Measurements from ENCODE around the gene NDRG4.

Gene NDRG4

GRCh38 chr16:58499615-58500351 lies at the start of gene NDRG4:
TSS of gene NDRG4 (plus strand) at chr16:58500143. CDS start at chr16:58500249, 106 bp downstream.
- no peak within 1 kb of the TSS for H3K27ac ChIP-seq
- POLR2A ChIA-PET (ENCODE audit: low non-redundant PET): no interaction called here
- CTCF ChIA-PET: interaction anchor here (0.6 to 0.9 kb wide), 5 partner anchors 11 to 235 kb away, joined by 3 to 4 read pairs (median 4); no protein-coding TSS in a partner anchor
- DNase-seq (ENCODE audit: low spot score): peak; percentile 60
- no peak for TF ChIP-seq CTCF (conservative IDR thresholded peaks at IDR 0.05; ENCODE audit: low read depth)

GRCh38 chr16:58450590-58450989 lies 49.4 kb upstream of the NDRG4 start:
- no peak overlapping the region for H3K27ac ChIP-seq
- ChIA-PET CTCF (interaction anchor here (0.5 to 0.6 kb wide), 2 partner anchors 18 to 113 kb away, joined by 3 read pairs; no protein-coding TSS in a partner anchor), POLR2A (ENCODE audit: low non-redundant PET) (interaction anchor here (0.6 kb wide), 1 partner anchor 444 kb away, joined by 10 read pairs; no protein-coding TSS in a partner anchor)
- TF ChIP-seq CTCF (conservative IDR thresholded peaks at IDR 0.05; ENCODE audit: low read depth): no peak
- DNase-seq (ENCODE audit: low spot score): no peak

GRCh38 chr16:58451265-58451689 lies 48.7 kb upstream of the NDRG4 start:
- H3K27ac ChIP-seq: no peak overlapping the region
- TF ChIP-seq CTCF (conservative IDR thresholded peaks at IDR 0.05; ENCODE audit: low read depth): no peak
- CTCF ChIA-PET: interaction anchor here (0.6 kb wide), 1 partner anchor 39 kb away, joined by 3 read pairs; no protein-coding TSS in a partner anchor
- POLR2A ChIA-PET (ENCODE audit: low non-redundant PET): no interaction called here
- no peak for DNase-seq (ENCODE audit: low spot score)

GRCh38 chr16:58451945-58452401 lies 48.0 kb upstream of the NDRG4 start:
- DNase-seq (ENCODE audit: low spot score): peak; percentile 29
- POLR2A ChIA-PET (ENCODE audit: low non-redundant PET): no interaction called here
- no peak overlapping the region for H3K27ac ChIP-seq
- CTCF ChIA-PET: interaction anchor here (0.6 to 1.1 kb wide), 3 partner anchors 10 to 101 kb away, joined by 3 to 4 read pairs (median 3); no protein-coding TSS in a partner anchor
- TF ChIP-seq CTCF (conservative IDR thresholded peaks at IDR 0.05; ENCODE audit: low read depth): no peak

- no peak for DNase-seq (ENCODE audit: low spot score)
- H3K27ac ChIP-seq: no peak overlapping the region
- CTCF ChIA-PET: interaction anchor here (0.6 to 1.1 kb wide), 3 partner anchors 10 to 101 kb away, joined by 3 to 4 read pairs (median 3); no protein-coding TSS in a partner anchor
- no peak for TF ChIP-seq CTCF (conservative IDR thresholded peaks at IDR 0.05; ENCODE audit: low read depth)
- POLR2A ChIA-PET (ENCODE audit: low non-redundant PET): no interaction called here
Measured at GRCh38 chr16:58452640-58453039, 47.3 kb upstream of the NDRG4 start.

GRCh38 chr16:58454178-58454577 lies 45.8 kb upstream of the NDRG4 start:
- H3K27ac ChIP-seq: no peak overlapping the region
- ChIA-PET CTCF (interaction anchor here (1.0 kb wide), 1 partner anchor 33 kb away, joined by 4 read pairs; no protein-coding TSS in a partner anchor), POLR2A (ENCODE audit: low non-redundant PET) (no interaction called here)
- no peak for DNase-seq (ENCODE audit: low spot score)
- TF ChIP-seq CTCF (conservative IDR thresholded peaks at IDR 0.05; ENCODE audit: low read depth): no peak

All from RWPE1 (cell line).